Subcutaneous adipose tissue (tissue), 4 donors: ENCODE measurements around the gene MKRN1. TPM values are rescaled to one million over a fixed set of nuclear protein-coding genes. Genes with fewer than 3 reads are reported as not detected.

Experiments used
- CTCF ChIP-seq: fragments of 450-650 bp; IDR thresholded peaks from one replicate; pipeline ENCODE4 v1.5.1; 2016; ENCODE audit warnings: low read depth, mild to moderate bottlenecking, control low read depth, antibody characterized with exemption, moderate library complexity
- total RNA-seq, 4 donors: library from RNA; depleted of rRNA; stranded (reverse); fragments of >200 nt; gene quantifications; one replicate each; pipeline ENCODE4 v1.1.0, GENCODE V29; 2016

Gene MKRN1
- total RNA-seq, 4 donors from 2014 or later, result 56.6 to 86.5 (median 77.8) TPM

DNA sequence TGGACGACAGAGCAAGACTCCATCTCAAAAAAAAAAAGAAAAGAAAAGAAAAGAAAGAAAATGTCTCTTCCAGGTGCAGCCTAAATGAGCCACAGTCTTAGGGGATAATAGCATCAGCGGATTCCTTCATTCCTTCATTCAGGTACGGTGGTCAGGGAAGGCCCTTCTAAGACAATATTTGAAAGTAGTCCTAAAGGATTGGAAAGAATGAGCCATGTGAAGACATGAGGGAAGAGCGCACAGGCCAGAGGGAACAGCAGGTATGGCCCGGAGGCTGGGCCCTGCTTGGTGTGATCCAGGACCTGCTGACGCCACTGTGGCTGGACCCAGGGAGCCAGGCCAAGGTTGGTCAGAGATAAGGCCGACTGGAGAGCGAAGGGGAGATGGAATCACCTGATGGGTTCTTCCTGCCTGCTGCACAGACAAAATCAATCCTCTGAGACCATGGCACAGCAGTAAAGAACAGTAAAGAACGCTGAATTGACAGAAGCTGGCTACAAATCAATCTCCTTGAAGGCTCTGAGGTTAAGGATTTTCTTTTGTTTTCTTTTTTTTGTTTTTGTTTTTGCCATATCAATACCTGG, 16.3 kb upstream of the MKRN1 start:
- no peak for TF ChIP-seq CTCF

GRCh38 chr7:140494867-140495266, 15.6 kb upstream of the MKRN1 start:
- no peak for TF ChIP-seq CTCF

- TF ChIP-seq CTCF, result no peak
These were observed 9.7 kb upstream of the MKRN1 start for GRCh38 chr7:140489026-140489359.

- TF ChIP-seq CTCF, result no peak
These were observed 6.4 kb upstream of the MKRN1 start for GRCh38 chr7:140485500-140486265.

GRCh38 chr7:140484951-140485499, 5.7 kb upstream of the MKRN1 start:
- no peak for TF ChIP-seq CTCF

GRCh38 chr7:140484479-140484878, 5.2 kb upstream of the MKRN1 start:
- no peak for TF ChIP-seq CTCF

- TF ChIP-seq CTCF, result no peak
These were observed 407 bp upstream of the MKRN1 start for GRCh38 chr7:140479739-140480084.
